Memory B cell (primary cell): ENCODE data around the gene FTO.

Experiments used
- ATAC-seq: fragments of 150-1000 bp; cut with Tn5 transposase; 2 replicates; pipeline ENCODE4 v1.10.0; 2021; ENCODE audit warnings: low read depth, mild to moderate bottlenecking, moderate library complexity
- DNase-seq, 2 donors: peaks; one replicate each; pipeline ENCODE4 v3.0.0; 2022; ENCODE audit warnings: low spot score in 2 of 2
- H3K27ac Mint-ChIP-seq: one replicate; pipeline ENCODE4 v1.8.0; 2022; ENCODE audit warnings: mild to moderate bottlenecking, moderate library complexity, mixed read lengths
- H3K27me3 Mint-ChIP-seq: one replicate; pipeline ENCODE4 v1.8.0; 2022; ENCODE audit warnings: mixed read lengths
- H3K36me3 Mint-ChIP-seq: one replicate; pipeline ENCODE4 v1.8.0; 2022; ENCODE audit warnings: mild to moderate bottlenecking, mixed read lengths
- H3K4me1 Mint-ChIP-seq: one replicate; pipeline ENCODE4 v1.8.0; 2022; ENCODE audit warnings: mixed read lengths
- H3K4me3 Mint-ChIP-seq: one replicate; pipeline ENCODE4 v1.8.0; 2022; ENCODE audit warnings: mild to moderate bottlenecking, moderate library complexity, mixed read lengths
- H3K9me3 Mint-ChIP-seq: one replicate; pipeline ENCODE4 v1.8.0; 2022; ENCODE audit warnings: mixed read lengths

Gene FTO

GRCh38 chr16:53717577-53717976, 13.6 kb downstream of the FTO start:
- Mint-ChIP-seq H3K4me1 (peaks cover 19% of the 10 kb centered on the region), H3K27me3 (no peaks in the 10 kb centered on the region), H3K9me3 (no peaks in the 10 kb centered on the region), H3K27ac (no peak overlapping the region), H3K36me3 (peaks cover 5% of the 10 kb centered on the region), H3K4me3 (no peak overlapping the region)
- no peak for DNase-seq
- no peak for ATAC-seq

DNA sequence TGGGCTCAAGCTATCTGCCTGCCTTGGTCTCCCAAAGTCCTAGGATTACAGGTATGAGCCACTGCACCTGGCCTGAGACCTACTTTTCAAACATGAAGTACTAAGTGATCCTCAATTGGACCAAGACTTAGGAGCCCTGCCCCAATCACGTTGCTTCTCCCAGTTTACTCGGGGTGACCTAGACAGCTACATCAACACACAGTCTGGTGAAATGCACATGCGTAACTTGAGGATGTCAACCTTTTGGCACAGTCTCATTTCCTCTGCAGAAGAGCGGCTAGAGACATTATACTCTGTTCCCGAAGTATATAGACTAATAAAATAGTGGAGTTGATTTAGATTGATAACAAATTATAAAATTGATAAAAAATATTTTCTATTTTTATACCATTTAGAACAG, 17.1 kb downstream of the FTO start:
- Mint-ChIP-seq H3K27ac (no peak overlapping the region), H3K36me3 (peaks cover 2% of the 10 kb centered on the region), H3K27me3 (no peaks in the 10 kb centered on the region), H3K9me3 (no peaks in the 10 kb centered on the region), H3K4me3 (no peak overlapping the region), H3K4me1 (peaks cover 13% of the 10 kb centered on the region)
- no peak for DNase-seq
- no peak for ATAC-seq

DNA sequence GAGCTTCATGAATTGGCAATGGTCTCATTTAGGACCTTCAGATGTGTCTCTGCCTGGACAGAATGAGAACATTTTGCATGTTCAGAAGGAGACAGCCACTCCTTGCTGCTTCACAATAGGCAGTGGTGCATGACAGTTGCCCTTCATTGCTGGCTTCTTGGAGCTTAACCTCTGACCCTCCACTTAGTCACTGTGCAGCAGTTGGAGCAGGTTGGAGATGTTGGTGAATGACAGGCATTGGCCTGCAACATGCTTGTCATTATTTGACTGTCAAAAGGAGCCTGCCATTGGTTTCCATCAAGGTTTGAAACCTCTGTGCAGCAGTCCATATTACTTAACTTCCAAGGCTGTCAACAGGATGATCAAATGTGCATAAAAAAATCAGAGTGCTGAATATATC, 22.7 kb downstream of the FTO start:
- Mint-ChIP-seq H3K9me3 (no peaks in the 10 kb centered on the region), H3K36me3 (peaks cover 18% of the 10 kb centered on the region), H3K27me3 (no peaks in the 10 kb centered on the region), H3K27ac (no peak overlapping the region), H3K4me1 (peaks cover 18% of the 10 kb centered on the region), H3K4me3 (no peak overlapping the region)
- ATAC-seq (no peak), DNase-seq (no peak)

GRCh38 chr16:53730693-53731092, 26.7 kb downstream of the FTO start:
- no peak for DNase-seq
- H3K27ac Mint-ChIP-seq = no peak overlapping the region
- H3K36me3 Mint-ChIP-seq = peaks cover 19% of the 10 kb centered on the region
- no peak overlapping the region for H3K4me3 Mint-ChIP-seq
- no peak for ATAC-seq
- H3K9me3 Mint-ChIP-seq = no peaks in the 10 kb centered on the region
- peaks cover 24% of the 10 kb centered on the region for H3K4me1 Mint-ChIP-seq
- no peaks in the 10 kb centered on the region for H3K27me3 Mint-ChIP-seq

GRCh38 chr16:53732296-53732929, 28.5 kb downstream of the FTO start:
- Mint-ChIP-seq H3K4me1 (peaks cover 25% of the 10 kb centered on the region), H3K36me3 (peaks cover 16% of the 10 kb centered on the region), H3K27me3 (no peaks in the 10 kb centered on the region), H3K27ac (no peak overlapping the region), H3K9me3 (no peaks in the 10 kb centered on the region), H3K4me3 (no peak overlapping the region)
- DNase-seq (no peak), ATAC-seq (no peak)

DNA sequence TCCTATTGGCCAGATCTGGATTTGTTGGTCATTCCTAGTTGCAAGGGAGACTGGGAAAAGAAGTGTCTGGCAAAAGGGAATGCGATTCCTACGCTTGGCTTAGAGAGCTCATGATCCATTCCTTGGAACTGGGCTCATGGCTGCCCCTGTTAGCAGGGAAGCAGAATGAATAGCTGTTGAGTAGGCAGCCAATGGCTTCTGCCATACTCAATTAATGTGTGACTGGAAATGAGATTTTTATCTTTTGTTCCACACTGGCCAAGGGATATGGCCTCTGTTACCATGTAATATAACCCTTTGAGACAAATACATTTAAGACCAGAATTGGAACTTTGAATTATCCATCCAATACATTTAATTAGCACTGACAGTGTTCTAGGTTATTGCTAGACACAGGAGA, 31.0 kb downstream of the FTO start:
- Mint-ChIP-seq H3K4me3 (no peak overlapping the region), H3K27me3 (no peaks in the 10 kb centered on the region), H3K9me3 (no peaks in the 10 kb centered on the region), H3K27ac (no peak overlapping the region), H3K4me1 (peaks cover 22% of the 10 kb centered on the region), H3K36me3 (peaks cover 5% of the 10 kb centered on the region)
- no peak for DNase-seq
- no peak for ATAC-seq

GRCh38 chr16:53736297-53736696, 32.3 kb downstream of the FTO start:
- Mint-ChIP-seq H3K27me3 (no peaks in the 10 kb centered on the region), H3K27ac (no peak overlapping the region), H3K4me1 (peaks cover 26% of the 10 kb centered on the region), H3K4me3 (no peak overlapping the region), H3K9me3 (no peaks in the 10 kb centered on the region), H3K36me3 (peaks cover 3% of the 10 kb centered on the region)
- DNase-seq = no peak
- ATAC-seq = no peak

DNA sequence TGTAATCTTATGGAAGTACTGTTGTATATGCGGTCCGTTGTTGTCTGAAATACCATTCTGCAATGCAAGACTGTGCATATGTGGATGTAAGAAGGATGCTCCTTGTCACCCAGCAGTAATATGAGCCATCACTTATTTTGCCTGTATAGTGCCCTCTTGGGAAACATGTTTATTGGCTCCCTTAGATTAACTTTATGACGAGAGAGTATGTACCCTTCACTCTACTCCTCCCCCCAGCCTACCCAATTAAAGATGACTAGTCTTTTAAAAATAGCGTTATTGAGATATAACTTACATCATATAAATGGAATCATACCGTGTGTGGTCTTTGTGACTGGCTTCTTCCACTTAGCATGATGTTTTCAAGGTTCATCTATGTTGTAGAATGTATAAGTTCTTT, 33.6 kb downstream of the FTO start:
- no peaks in the 10 kb centered on the region for H3K27me3 Mint-ChIP-seq
- DNase-seq (no peak), ATAC-seq (no peak)
- H3K4me1 Mint-ChIP-seq = peaks cover 21% of the 10 kb centered on the region
- H3K9me3 Mint-ChIP-seq = no peaks in the 10 kb centered on the region
- peaks cover 1% of the 10 kb centered on the region for H3K36me3 Mint-ChIP-seq
- no peak overlapping the region for H3K27ac Mint-ChIP-seq
- no peak overlapping the region for H3K4me3 Mint-ChIP-seq

DNA sequence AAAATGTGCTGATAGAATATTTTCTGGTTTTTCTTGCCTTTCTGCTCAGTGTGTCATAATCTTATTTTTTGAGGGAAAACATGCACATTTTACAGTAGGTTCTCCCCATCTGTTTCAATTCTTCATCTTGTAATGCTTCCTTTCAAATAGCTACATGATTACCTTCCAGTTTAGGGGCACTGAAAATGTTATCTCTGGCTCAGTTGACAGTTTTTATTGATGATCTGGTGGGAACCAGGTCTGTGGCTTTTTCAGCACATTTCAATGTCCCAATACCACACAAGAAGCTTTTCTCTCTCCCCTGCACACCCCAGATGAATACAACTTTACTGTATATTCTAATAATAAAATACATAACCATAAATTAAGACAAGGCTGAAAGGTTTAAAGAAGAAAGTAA, 36.5 kb downstream of the FTO start:
- H3K9me3 Mint-ChIP-seq = no peaks in the 10 kb centered on the region
- no peak for ATAC-seq
- peaks cover 22% of the 10 kb centered on the region for H3K4me1 Mint-ChIP-seq
- H3K36me3 Mint-ChIP-seq = no peaks in the 10 kb centered on the region
- no peak for DNase-seq
- no peak overlapping the region for H3K4me3 Mint-ChIP-seq
- no peaks in the 10 kb centered on the region for H3K27me3 Mint-ChIP-seq
- H3K27ac Mint-ChIP-seq = no peak overlapping the region

- H3K27me3 Mint-ChIP-seq = no peaks in the 10 kb centered on the region
- H3K9me3 Mint-ChIP-seq = no peaks in the 10 kb centered on the region
- no peak overlapping the region for H3K4me3 Mint-ChIP-seq
- H3K27ac Mint-ChIP-seq = no peak overlapping the region
- no peak for DNase-seq
- H3K4me1 Mint-ChIP-seq = peaks cover 28% of the 10 kb centered on the region
- ATAC-seq = no peak
- no peaks in the 10 kb centered on the region for H3K36me3 Mint-ChIP-seq
Observed at GRCh38 chr16:53740933-53741531, 37.1 kb downstream of the FTO start.

DNA sequence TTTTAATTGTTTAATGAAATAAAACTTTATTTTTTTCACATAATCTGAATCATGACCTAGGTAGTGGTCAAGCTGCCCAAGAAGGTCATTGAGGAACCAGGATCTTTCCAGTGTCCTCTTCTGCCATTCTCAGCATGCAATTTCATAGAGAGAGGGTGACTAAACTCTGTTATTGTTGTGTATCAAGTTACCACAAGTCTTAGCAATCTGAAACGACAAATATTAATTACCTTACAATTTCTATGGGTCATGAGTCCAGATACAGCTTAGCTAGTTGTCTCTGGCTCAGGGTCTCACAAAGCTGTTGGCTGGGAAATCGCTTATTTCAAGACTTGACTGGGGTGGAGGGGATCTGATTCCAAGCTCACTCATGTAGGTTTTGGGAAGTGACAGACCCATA, 37.6 kb downstream of the FTO start:
- Mint-ChIP-seq H3K9me3 (no peaks in the 10 kb centered on the region), H3K27ac (no peak overlapping the region), H3K27me3 (no peaks in the 10 kb centered on the region), H3K4me1 (peaks cover 26% of the 10 kb centered on the region), H3K36me3 (no peaks in the 10 kb centered on the region), H3K4me3 (no peak overlapping the region)
- no peak for ATAC-seq
- DNase-seq = no peak

DNA sequence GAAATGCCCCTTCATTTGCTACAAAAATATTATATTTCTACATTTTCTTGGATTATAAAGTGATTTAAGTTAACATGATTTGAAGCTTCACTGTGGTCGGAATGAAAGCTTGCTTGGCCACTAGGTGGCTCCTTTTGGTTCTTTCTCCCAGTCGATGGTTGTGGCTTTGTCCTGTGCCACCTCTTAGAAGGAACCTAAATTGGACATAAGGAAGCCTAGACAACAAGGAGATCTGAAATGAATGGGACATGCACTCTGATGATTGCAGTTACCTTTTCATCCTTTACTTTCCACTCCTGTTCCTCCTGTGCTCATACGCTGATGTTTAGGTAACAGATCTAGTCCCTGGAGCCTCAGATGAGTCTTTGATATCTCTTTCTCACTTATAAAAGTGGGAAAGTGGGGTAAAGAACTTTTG, 39.2 kb downstream of the FTO start:
- Mint-ChIP-seq H3K9me3 (peaks cover 1% of the 10 kb centered on the region), H3K36me3 (peaks cover 1% of the 10 kb centered on the region), H3K4me1 (peaks cover 27% of the 10 kb centered on the region), H3K27ac (no peak overlapping the region), H3K4me3 (no peak overlapping the region), H3K27me3 (no peaks in the 10 kb centered on the region)
- ATAC-seq = no peak
- no peak for DNase-seq

- ATAC-seq (peak; percentile 82), DNase-seq (no peak)
- H3K27me3 Mint-ChIP-seq = no peaks in the 10 kb centered on the region
- H3K36me3 Mint-ChIP-seq = peaks cover 1% of the 10 kb centered on the region
- peak overlapping the region; percentile 42 for H3K27ac Mint-ChIP-seq
- peak overlapping the region; percentile 19 for H3K4me3 Mint-ChIP-seq
- H3K4me1 Mint-ChIP-seq = peaks cover 27% of the 10 kb centered on the region
- H3K9me3 Mint-ChIP-seq = peaks cover 1% of the 10 kb centered on the region
Observed at GRCh38 chr16:53744449-53744848, 40.5 kb downstream of the FTO start.

GRCh38 chr16:53745086-53745485, 41.1 kb downstream of the FTO start:
- H3K4me3 Mint-ChIP-seq = no peak overlapping the region
- H3K36me3 Mint-ChIP-seq = peaks cover 1% of the 10 kb centered on the region
- peaks cover 1% of the 10 kb centered on the region for H3K9me3 Mint-ChIP-seq
- peaks cover 25% of the 10 kb centered on the region for H3K4me1 Mint-ChIP-seq
- ATAC-seq (no peak), DNase-seq (no peak)
- no peaks in the 10 kb centered on the region for H3K27me3 Mint-ChIP-seq
- H3K27ac Mint-ChIP-seq = no peak overlapping the region

DNA sequence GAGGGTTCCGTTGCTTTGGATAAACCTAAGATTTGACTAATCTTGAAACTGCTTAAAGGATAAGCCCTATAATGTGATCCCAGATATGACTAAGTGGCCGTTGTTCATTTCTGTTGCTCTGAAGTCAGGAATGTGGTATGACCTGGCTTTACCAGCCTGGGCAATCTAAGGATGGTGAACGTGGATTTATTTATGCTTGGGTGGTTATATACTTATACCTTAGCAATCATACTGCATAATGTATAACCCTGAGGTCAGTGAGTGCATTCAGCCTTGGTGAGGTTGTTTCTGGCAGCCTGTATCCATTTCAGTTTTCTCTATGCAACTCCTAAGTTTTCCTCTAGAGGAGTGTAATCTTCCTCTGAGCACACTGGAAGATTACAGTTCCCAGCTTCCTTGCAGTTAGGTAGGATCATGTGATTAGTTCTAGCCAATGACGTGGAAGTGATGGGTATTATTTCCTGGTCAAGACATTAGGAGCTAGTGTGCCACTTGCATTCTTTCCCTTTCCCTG, 41.9 kb downstream of the FTO start:
- Mint-ChIP-seq H3K36me3 (peaks cover 1% of the 10 kb centered on the region), H3K27ac (no peak overlapping the region), H3K27me3 (no peaks in the 10 kb centered on the region), H3K4me3 (no peak overlapping the region), H3K9me3 (peaks cover 1% of the 10 kb centered on the region), H3K4me1 (peaks cover 25% of the 10 kb centered on the region)
- DNase-seq = no peak
- ATAC-seq = no peak
